GM12874 (cell line): ENCODE measurements around the gene PRUNE2.

Experiments used
- CTCF ChIP-seq: IDR thresholded peaks from 2 replicates; pipeline ENCODE4 v1.5.1; 2011; ENCODE audit warnings: low read depth, mild to moderate bottlenecking, control low read depth, low read length, moderate library complexity; ENCODE audit not compliant: insufficient read depth

Gene PRUNE2

GRCh38 chr9:76718166-76718565 lies 187.7 kb downstream of the PRUNE2 start:
- TF ChIP-seq CTCF = no peak

- no peak for TF ChIP-seq CTCF
These were observed 188.3 kb downstream of the PRUNE2 start for GRCh38 chr9:76717613-76718012.

- TF ChIP-seq CTCF = no peak
These were observed 188.7 kb downstream of the PRUNE2 start for GRCh38 chr9:76717176-76717575.

GRCh38 chr9:76716085-76716672 lies 189.7 kb downstream of the PRUNE2 start:
- no peak for TF ChIP-seq CTCF

GRCh38 chr9:76713381-76713780 lies 192.5 kb downstream of the PRUNE2 start:
- TF ChIP-seq CTCF = no peak

- no peak for TF ChIP-seq CTCF
These were observed 196.9 kb downstream of the PRUNE2 start for GRCh38 chr9:76709020-76709419.

- no peak for TF ChIP-seq CTCF
These were observed 198.4 kb downstream of the PRUNE2 start for GRCh38 chr9:76707510-76707909.
